Measurements from ENCODE around the gene SLC24A1. TPM values are rescaled to one million over a fixed set of nuclear protein-coding genes. Genes with fewer than 3 reads are reported as not detected.
"Not testable (repeated sequence)": the region's sequence is repeated elsewhere in the genome, so short reads cannot be mapped to it uniquely, and the experiment has no call there.

The SLC24A1 gene
- total RNA-seq, 1 donor from 2014 or later: 3.4 TPM

- intact Hi-C loops (cut with micrococcal nuclease): not testable (repeated sequence)
Measured at GRCh38 chr15:65615887-65616286, 5.9 kb upstream of the SLC24A1 start.

GRCh38 chr15:65618560-65619109 lies 3.1 kb upstream of the SLC24A1 start:
- intact Hi-C loops (cut with micrococcal nuclease): no loop called here

GRCh38 chr15:65619626-65620290 lies 2.0 kb upstream of the SLC24A1 start:
- intact Hi-C loops (cut with micrococcal nuclease): no loop called here

- intact Hi-C loops (cut with micrococcal nuclease): no loop called here
Measured at GRCh38 chr15:65620833-65621232, 905 bp upstream of the SLC24A1 start.

GRCh38 chr15:65623103-65623502 lies 1.4 kb downstream of the SLC24A1 start:
- intact Hi-C loops (cut with micrococcal nuclease): no loop called here

- intact Hi-C loops (cut with micrococcal nuclease): no loop called here
Measured at GRCh38 chr15:65626856-65627255, 5.1 kb downstream of the SLC24A1 start.

GRCh38 chr15:65629548-65629947 lies 7.8 kb downstream of the SLC24A1 start:
- intact Hi-C loops (cut with micrococcal nuclease): no loop called here

GRCh38 chr15:65630760-65631159 lies 9.0 kb downstream of the SLC24A1 start:
- intact Hi-C loops (cut with micrococcal nuclease): no loop called here

GRCh38 chr15:65631503-65631902 lies 9.8 kb downstream of the SLC24A1 start:
- intact Hi-C loops (cut with micrococcal nuclease): no loop called here

GRCh38 chr15:65632780-65633375 lies 11.1 kb downstream of the SLC24A1 start:
- intact Hi-C loops (cut with micrococcal nuclease): no loop called here

GRCh38 chr15:65633752-65634151 lies 12.0 kb downstream of the SLC24A1 start:
- intact Hi-C loops (cut with micrococcal nuclease): no loop called here

- intact Hi-C loops (cut with micrococcal nuclease): no loop called here
Measured at GRCh38 chr15:65634356-65634755, 12.6 kb downstream of the SLC24A1 start.

GRCh38 chr15:65638109-65638508 lies 16.4 kb downstream of the SLC24A1 start:
- intact Hi-C loops (cut with micrococcal nuclease): loop anchor here (1.0 kb wide), 2 partner anchors 191 to 219 kb away; no protein-coding TSS in a partner anchor

GRCh38 chr15:65638681-65639089 lies 16.9 kb downstream of the SLC24A1 start:
- intact Hi-C loops (cut with micrococcal nuclease): loop anchor here (1.0 kb wide), 2 partner anchors 191 to 219 kb away; no protein-coding TSS in a partner anchor

- intact Hi-C loops (cut with micrococcal nuclease): no loop called here
Measured at GRCh38 chr15:65639509-65639908, 17.8 kb downstream of the SLC24A1 start.

- intact Hi-C loops (cut with micrococcal nuclease): no loop called here
Measured at GRCh38 chr15:65641768-65642475, 20.2 kb downstream of the SLC24A1 start.

- intact Hi-C loops (cut with micrococcal nuclease): no loop called here
Measured at GRCh38 chr15:65642594-65642993, 20.9 kb downstream of the SLC24A1 start.

GRCh38 chr15:65644282-65644681 lies 22.5 kb downstream of the SLC24A1 start:
- intact Hi-C loops (cut with micrococcal nuclease): no loop called here

GRCh38 chr15:65645392-65645791 lies 23.7 kb downstream of the SLC24A1 start:
- intact Hi-C loops (cut with micrococcal nuclease): no loop called here

- intact Hi-C loops (cut with micrococcal nuclease): no loop called here
Measured at GRCh38 chr15:65646486-65646885, 24.7 kb downstream of the SLC24A1 start.

GRCh38 chr15:65650312-65651041 lies 28.7 kb downstream of the SLC24A1 start:
- intact Hi-C loops (cut with micrococcal nuclease): no loop called here

- intact Hi-C loops (cut with micrococcal nuclease): no loop called here
Measured at GRCh38 chr15:65651042-65651322, 29.2 kb downstream of the SLC24A1 start.
